Neural cell (in vitro differentiated cells): Measurements from ENCODE around the gene LPCAT1. TPM values are rescaled to one million over a fixed set of nuclear protein-coding genes. Genes with fewer than 3 reads are reported as not detected.

Experiments
- H2AFZ ChIP-seq: fragments of 200-600, 300-800 bp; sonication (generic), shearing (Covaris generic); 2 replicates; pipeline ENCODE4 v1.6.0; 2014; ENCODE audit warnings: low read depth, mild to moderate bottlenecking, antibody characterized with exemption, low read length, moderate library complexity
- H3F3A ChIP-seq: fragments of 200-600 bp; shearing (Covaris generic); 2 replicates; pipeline ENCODE4 v1.6.1; 2016; ENCODE audit warnings: mild to moderate bottlenecking, moderate library complexity, mixed read lengths, antibody characterized with exemption, low read length; ENCODE audit not compliant: insufficient read depth, poor library complexity, severe bottlenecking
- H3K27ac ChIP-seq: fragments of 200-600, 300-800 bp; sonication (generic), shearing (Covaris generic); 2 replicates; pipeline ENCODE4 v1.5.1; 2014; ENCODE audit warnings: mild to moderate bottlenecking, low read length, moderate library complexity
- H3K27me3 ChIP-seq: fragments of 300-800, 200-600 bp; sonication (generic), shearing (Covaris generic); 2 replicates; pipeline ENCODE4 v1.6.0; 2014; ENCODE audit warnings: mild to moderate bottlenecking, low read depth, low read length, moderate library complexity; ENCODE audit not compliant: insufficient read depth
- H3K36me3 ChIP-seq: fragments of 300-800, 200-600 bp; sonication (generic), shearing (Covaris generic); 2 replicates; pipeline ENCODE4 v1.5.1; 2014; ENCODE audit warnings: mild to moderate bottlenecking, antibody characterized with exemption, low read length, moderate library complexity; ENCODE audit not compliant: insufficient read depth
- H3K4me2 ChIP-seq: fragments of 300-800, 200-600 bp; sonication (generic), shearing (Covaris generic); 2 replicates; pipeline ENCODE4 v1.6.0; 2014; ENCODE audit warnings: mild to moderate bottlenecking, low read length
- H3K4me3 ChIP-seq: fragments of 300-800, 200-600 bp; sonication (generic), shearing (Covaris generic); 2 replicates; pipeline ENCODE4 v1.5.1; 2014; ENCODE audit warnings: mild to moderate bottlenecking, low read length, moderate library complexity
- H3K79me2 ChIP-seq: fragments of 200-600 bp; shearing (Covaris generic); replicated peaks from 2 replicates; pipeline ENCODE4 v1.6.0; 2014; ENCODE audit warnings: mild to moderate bottlenecking, low read length, moderate library complexity; ENCODE audit not compliant: insufficient read depth
- H3K9ac ChIP-seq: fragments of 300-800, 200-600 bp; sonication (generic), shearing (Covaris generic); 2 replicates; pipeline ENCODE4 v1.6.1; 2016; ENCODE audit warnings: mild to moderate bottlenecking, low read length, mixed read lengths
- H3K9me2 ChIP-seq: fragments of 200-600 bp; shearing (Covaris generic); 2 replicates; pipeline ENCODE4 v1.6.1; 2016; ENCODE audit warnings: mild to moderate bottlenecking, low read length, mixed read lengths; ENCODE audit not compliant: insufficient read depth
- H3K9me3 ChIP-seq: fragments of 200-600, 300-800 bp; sonication (generic), shearing (Covaris generic); 2 replicates; pipeline ENCODE4 v1.6.1; 2016; ENCODE audit warnings: mild to moderate bottlenecking, mixed run types, low read length, moderate library complexity, mixed read lengths
- H4K20me1 ChIP-seq: fragments of 200-600 bp; shearing (Covaris generic); 2 replicates; pipeline ENCODE4 v1.6.1; 2016; ENCODE audit warnings: mild to moderate bottlenecking, mixed run types; ENCODE audit not compliant: insufficient read depth
- EP300 ChIP-seq: fragments of 450-650 bp; conservative IDR thresholded peaks from 2 replicates; pipeline ENCODE4 v1.6.1; 2014; ENCODE audit warnings: antibody characterized with exemption, mild to moderate bottlenecking, moderate library complexity; ENCODE audit not compliant: poor library complexity, severe bottlenecking
- EZH2 ChIP-seq: fragments of 200-600, 300-800 bp; shearing (Covaris generic), sonication (generic); IDR thresholded peaks from 2 replicates; pipeline ENCODE4 v1.6.1; 2014; ENCODE audit warnings: antibody characterized with exemption, low read length, borderline replicate concordance, mild to moderate bottlenecking; ENCODE audit not compliant: insufficient read depth, poor library complexity, severe bottlenecking
- MXI1 ChIP-seq: fragments of 450-650 bp; conservative IDR thresholded peaks from 2 replicates; pipeline ENCODE4 v1.6.1; 2014; ENCODE audit warnings: antibody characterized with exemption, mild to moderate bottlenecking; ENCODE audit not compliant: poor library complexity, severe bottlenecking
- POLR2AphosphoS5 ChIP-seq: IDR thresholded peaks from 2 replicates; pipeline ENCODE4 v1.6.1; 2012
- RAD21 ChIP-seq: fragments of 450-650 bp; conservative IDR thresholded peaks from 2 replicates; pipeline ENCODE4 v1.6.1; 2014; ENCODE audit warnings: antibody characterized with exemption, mild to moderate bottlenecking, moderate library complexity
- REST ChIP-seq: IDR thresholded peaks from 2 replicates; pipeline ENCODE4 v1.6.1; 2012; ENCODE audit warnings: borderline replicate concordance
- SMC3 ChIP-seq: fragments of 450-650 bp; conservative IDR thresholded peaks from 2 replicates; pipeline ENCODE4 v1.6.1; 2014; ENCODE audit warnings: antibody characterized with exemption, mild to moderate bottlenecking, moderate library complexity; ENCODE audit not compliant: poor library complexity
- TAF1 ChIP-seq: IDR thresholded peaks from 2 replicates; pipeline ENCODE4 v1.6.1; 2012; ENCODE audit warnings: low read depth
- polyA plus RNA-seq: library from polyadenylated mRNA; depleted of rRNA; stranded (reverse); fragments of >200 nt; gene quantifications from 2 replicates; pipeline ENCODE4 v1.2.3, GENCODE V29; 2014
- TF ChIP-seq, protein P1 (sequence below): fragments of 450-650 bp; IDR thresholded peaks from 2 replicates; pipeline ENCODE4 v1.5.1; 2014; ENCODE audit warnings: antibody characterized with exemption, mild to moderate bottlenecking, moderate library complexity; ENCODE audit not compliant: poor library complexity, severe bottlenecking

The LPCAT1 gene
- polyA plus RNA-seq, 1 donor from 2014 or later = 61.8 TPM

DNA sequence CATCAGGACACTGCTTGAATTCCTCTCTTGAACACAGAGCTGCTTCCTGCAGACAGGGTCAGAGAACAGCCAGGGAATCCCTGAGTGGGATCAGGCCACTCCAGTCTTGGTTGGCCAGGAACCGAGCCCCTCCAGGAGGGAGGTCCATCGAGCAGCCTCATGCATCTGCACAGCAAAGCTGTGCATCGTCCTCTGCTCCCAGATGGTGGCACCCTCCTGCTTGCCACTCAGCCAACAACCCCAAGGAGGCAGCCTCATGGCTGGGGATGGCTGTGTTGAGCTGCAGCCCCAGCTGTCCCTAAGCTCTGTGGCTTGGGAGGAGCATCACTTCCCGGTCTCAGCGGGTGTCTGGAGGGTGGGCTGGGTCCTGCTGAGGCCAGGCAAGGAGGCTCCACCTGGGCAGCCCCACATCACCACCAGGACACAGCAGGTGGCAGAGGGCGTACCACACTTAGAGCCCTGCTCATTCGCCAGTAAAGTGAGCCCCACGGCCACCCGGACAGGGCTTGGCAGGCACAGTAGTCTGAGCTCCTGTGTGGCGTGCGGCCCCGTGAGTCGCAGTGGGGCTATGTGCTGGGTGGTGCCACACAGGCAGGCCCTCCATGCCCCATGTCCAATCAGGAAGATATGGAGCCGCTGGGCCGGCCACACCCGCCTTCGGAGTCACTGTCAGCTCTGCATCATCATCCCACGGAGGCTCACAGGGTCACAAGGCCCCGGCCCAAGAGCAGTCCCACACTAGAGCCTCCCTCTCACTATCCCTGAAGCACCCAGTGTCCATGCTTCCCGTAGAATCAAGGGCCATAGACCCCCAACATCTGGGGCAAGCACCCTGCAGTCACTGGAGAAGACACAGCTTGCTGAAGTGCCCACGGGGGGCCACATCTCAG, 11.9 kb downstream of the LPCAT1 start:
- Histone ChIP-seq H3K9me3 (no peaks in the 10 kb centered on the region), H3K9ac (no peak overlapping the region), H3K27ac (no peak overlapping the region), H3K4me2 (no peak overlapping the region), H3K36me3 (no peaks in the 10 kb centered on the region), H2AFZ (no peak overlapping the region), H3K79me2 (no peaks in the 10 kb centered on the region), H3F3A (no peaks in the 10 kb centered on the region), H3K9me2 (no peaks in the 10 kb centered on the region), H4K20me1 (no peaks in the 10 kb centered on the region), H3K4me3 (no peak overlapping the region), H3K27me3 (no peaks in the 10 kb centered on the region)
- TF ChIP-seq POLR2AphosphoS5 = no peak
- TF ChIP-seq REST = no peak
- TF ChIP-seq, protein P1, sequence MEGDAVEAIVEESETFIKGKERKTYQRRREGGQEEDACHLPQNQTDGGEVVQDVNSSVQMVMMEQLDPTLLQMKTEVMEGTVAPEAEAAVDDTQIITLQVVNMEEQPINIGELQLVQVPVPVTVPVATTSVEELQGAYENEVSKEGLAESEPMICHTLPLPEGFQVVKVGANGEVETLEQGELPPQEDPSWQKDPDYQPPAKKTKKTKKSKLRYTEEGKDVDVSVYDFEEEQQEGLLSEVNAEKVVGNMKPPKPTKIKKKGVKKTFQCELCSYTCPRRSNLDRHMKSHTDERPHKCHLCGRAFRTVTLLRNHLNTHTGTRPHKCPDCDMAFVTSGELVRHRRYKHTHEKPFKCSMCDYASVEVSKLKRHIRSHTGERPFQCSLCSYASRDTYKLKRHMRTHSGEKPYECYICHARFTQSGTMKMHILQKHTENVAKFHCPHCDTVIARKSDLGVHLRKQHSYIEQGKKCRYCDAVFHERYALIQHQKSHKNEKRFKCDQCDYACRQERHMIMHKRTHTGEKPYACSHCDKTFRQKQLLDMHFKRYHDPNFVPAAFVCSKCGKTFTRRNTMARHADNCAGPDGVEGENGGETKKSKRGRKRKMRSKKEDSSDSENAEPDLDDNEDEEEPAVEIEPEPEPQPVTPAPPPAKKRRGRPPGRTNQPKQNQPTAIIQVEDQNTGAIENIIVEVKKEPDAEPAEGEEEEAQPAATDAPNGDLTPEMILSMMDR = no peak
- TF ChIP-seq EZH2 = no peak
- TF ChIP-seq EP300 = no peak
- no peak for TF ChIP-seq MXI1
- no peak for TF ChIP-seq TAF1
- no peak for TF ChIP-seq SMC3
- TF ChIP-seq RAD21 = no peak

DNA sequence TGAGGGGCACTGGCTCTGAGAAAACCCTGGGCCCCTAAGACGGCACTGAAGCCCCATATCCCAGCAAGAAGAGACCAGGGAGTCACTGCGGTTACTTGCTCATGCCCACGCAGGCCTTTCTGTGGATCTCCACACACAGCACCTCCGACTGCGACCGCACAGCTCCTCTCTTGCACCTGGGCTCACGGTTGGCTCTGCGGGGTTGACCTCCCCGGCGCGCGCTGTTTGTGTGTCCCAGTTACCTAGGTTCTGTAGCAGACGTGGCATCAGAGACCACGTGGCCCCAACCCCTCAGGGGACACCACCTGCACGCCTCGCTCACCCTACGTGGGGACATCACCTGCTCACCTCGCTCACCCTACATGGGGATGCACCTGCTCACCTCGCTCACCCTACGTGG, 12.7 kb downstream of the LPCAT1 start:
- H4K20me1 ChIP-seq = no peaks in the 10 kb centered on the region
- TF ChIP-seq EZH2 (no peak), POLR2AphosphoS5 (no peak), EP300 (no peak), TAF1 (no peak)

More for the DNA sequence above, 12.7 kb downstream of the LPCAT1 start:
- Histone ChIP-seq H2AFZ (no peak overlapping the region), H3K27me3 (no peaks in the 10 kb centered on the region), H3K4me2 (no peak overlapping the region), H3K9me2 (no peaks in the 10 kb centered on the region), H3K9me3 (no peaks in the 10 kb centered on the region), H3K27ac (no peak overlapping the region), H3K79me2 (no peaks in the 10 kb centered on the region), H3K4me3 (no peak overlapping the region), H3F3A (no peaks in the 10 kb centered on the region), H3K9ac (no peak overlapping the region), H3K36me3 (no peaks in the 10 kb centered on the region)
